Measurements from ENCODE around the gene CLDND2. TPM values are rescaled to one million over a fixed set of nuclear protein-coding genes. Genes with fewer than 3 reads are reported as not detected.
A peak's percentile ranks its signal among the peaks of the same experiment; 100 is the strongest.

The CLDND2 gene
- polyA plus RNA-seq, 2 donors: 0.37 to 0.39 TPM

DNA sequence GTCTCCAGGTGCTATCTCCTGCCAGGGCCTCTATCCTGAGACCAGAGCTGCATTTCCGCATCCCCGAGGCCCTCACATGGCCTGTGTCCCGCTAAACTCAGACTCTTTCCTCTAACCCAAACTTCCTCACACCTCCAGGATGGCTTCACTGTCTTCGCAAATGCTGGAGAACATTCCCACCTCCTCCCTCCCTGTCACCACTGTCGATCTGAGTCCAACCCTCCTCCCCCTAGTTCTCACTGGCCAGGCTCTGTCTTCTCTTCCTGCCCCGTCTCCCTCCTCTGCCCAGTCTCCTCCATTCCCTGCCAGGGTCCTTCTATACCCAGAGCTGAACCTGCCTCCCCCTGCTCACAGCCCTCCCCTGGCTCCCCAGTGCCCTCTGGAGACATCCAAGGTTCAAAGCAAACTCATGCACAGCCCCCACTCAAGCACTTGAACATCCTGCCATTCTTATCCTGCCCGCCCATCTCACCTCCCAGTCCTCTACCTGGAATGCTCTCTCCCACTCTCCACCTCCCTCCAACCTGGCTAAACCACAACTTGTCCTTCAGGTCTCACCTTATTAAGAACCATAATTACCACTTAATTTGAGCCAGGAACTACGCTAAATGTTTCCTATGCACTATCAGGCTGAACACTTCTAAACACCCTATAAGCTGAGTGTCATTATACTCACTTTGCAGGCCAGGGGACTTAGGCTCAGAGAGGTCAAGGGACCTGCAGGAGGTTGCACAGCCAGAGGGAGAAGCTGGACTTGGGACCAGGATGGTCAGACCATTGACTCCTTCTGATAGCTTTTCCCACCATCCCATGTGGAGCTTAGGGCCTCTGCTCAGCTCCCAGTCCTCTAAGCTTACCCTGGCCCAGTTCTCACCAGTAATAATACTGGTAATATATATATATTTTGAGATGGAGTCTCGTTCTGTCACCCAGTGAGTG, 25.9 kb downstream of the CLDND2 start:
- Histone ChIP-seq H3K36me3 (ENCODE audit: control insufficient read depth in 2 of 2, insufficient read depth in 2 of 2, low read length in 1 of 2) (peaks cover 0 to 11% of the 10 kb centered on the region in 2 donors), H3K27ac (ENCODE audit: low read depth in 2 of 2, low read length in 1 of 2) (peak overlapping the region; percentile 50 to 88), H3K4me1 (ENCODE audit: control insufficient read depth in 2 of 2, insufficient read depth in 2 of 2, low read length in 1 of 2) (peaks cover 6 to 11% of the 10 kb centered on the region in 2 donors), H3K9me3 (ENCODE audit: control insufficient read depth in 2 of 2, insufficient read depth in 1 of 2, low read depth in 1 of 2, low read length in 1 of 2) (no peaks in the 10 kb centered on the region), H3K27me3 (ENCODE audit: control insufficient read depth in 1 of 2, insufficient read depth in 2 of 2, low read length in 2 of 2) (no peaks in the 10 kb centered on the region), H3K4me3 (ENCODE audit: low read depth in 1 of 2, low read length in 2 of 2) (no peak overlapping the region)
- 48 to 54% methylated on average over 9 of the region's 9 CpGs for WGBS, 2 donors

GRCh38 chr19:51341976-51342580, 26.7 kb downstream of the CLDND2 start, which contains the start of gene VSIG10L:
Gene VSIG10L, minus strand, starts transcription at chr19:51342139. Its CDS starts 15 bp downstream, at chr19:51342124.
- peak within 1 kb of the TSS; percentile 53 to 55 for H3K4me3 ChIP-seq (ENCODE audit: low read depth in 1 of 2, low read length in 2 of 2)
- 41 to 44% methylated on average over 3 of the region's 3 CpGs for WGBS, 2 donors
- peaks cover 9 to 13% of the 10 kb centered on the region in 2 donors for H3K4me1 ChIP-seq (ENCODE audit: control insufficient read depth in 2 of 2, insufficient read depth in 2 of 2, low read length in 1 of 2)
- no peaks in the 10 kb centered on the region for H3K27me3 ChIP-seq (ENCODE audit: control insufficient read depth in 1 of 2, insufficient read depth in 2 of 2, low read length in 2 of 2)
- H3K36me3 ChIP-seq (ENCODE audit: control insufficient read depth in 2 of 2, insufficient read depth in 2 of 2, low read length in 1 of 2): peaks cover 0 to 12% of the 10 kb centered on the region in 2 donors
- H3K9me3 ChIP-seq (ENCODE audit: control insufficient read depth in 2 of 2, insufficient read depth in 1 of 2, low read depth in 1 of 2, low read length in 1 of 2): no peaks in the 10 kb centered on the region
- H3K27ac ChIP-seq (ENCODE audit: low read depth in 2 of 2, low read length in 1 of 2): peak within 1 kb of the TSS; percentile 50 to 88

DNA sequence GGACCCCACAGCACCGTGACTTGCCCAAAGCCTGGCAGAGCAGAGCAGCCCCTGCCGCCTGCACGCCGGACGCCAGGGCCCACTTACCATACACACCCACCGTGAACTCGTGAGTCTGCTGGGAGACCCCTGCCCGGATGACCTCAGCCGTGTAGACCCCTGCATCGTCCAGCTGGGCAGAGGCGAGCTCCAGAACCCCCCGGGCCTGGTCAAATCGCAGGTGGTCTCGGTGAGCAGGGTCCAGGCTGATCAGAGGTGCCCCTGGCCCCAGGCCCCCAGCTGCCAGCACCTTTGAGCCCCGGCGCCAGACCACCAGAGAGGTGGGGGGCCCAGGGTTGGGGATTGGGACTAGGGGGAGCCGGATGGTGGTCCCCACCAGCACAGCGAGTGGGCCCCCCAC, 27.7 kb downstream of the CLDND2 start:
- H3K27me3 ChIP-seq (ENCODE audit: control insufficient read depth in 1 of 2, insufficient read depth in 2 of 2, low read length in 2 of 2): no peaks in the 10 kb centered on the region
- peak overlapping the region; percentile 50 to 88 for H3K27ac ChIP-seq (ENCODE audit: low read depth in 2 of 2, low read length in 1 of 2)
- H3K4me1 ChIP-seq (ENCODE audit: control insufficient read depth in 2 of 2, insufficient read depth in 2 of 2, low read length in 1 of 2): peaks cover 10 to 13% of the 10 kb centered on the region in 2 donors
- WGBS, 2 donors: 92% methylated on average over 18 of the region's 18 CpGs
- no peaks in the 10 kb centered on the region for H3K9me3 ChIP-seq (ENCODE audit: control insufficient read depth in 2 of 2, insufficient read depth in 1 of 2, low read depth in 1 of 2, low read length in 1 of 2)
- peaks cover 0 to 6% of the 10 kb centered on the region in 2 donors for H3K36me3 ChIP-seq (ENCODE audit: control insufficient read depth in 2 of 2, insufficient read depth in 2 of 2, low read length in 1 of 2)
- peak overlapping the region; percentile 53 to 55 for H3K4me3 ChIP-seq (ENCODE audit: low read depth in 1 of 2, low read length in 2 of 2)

DNA sequence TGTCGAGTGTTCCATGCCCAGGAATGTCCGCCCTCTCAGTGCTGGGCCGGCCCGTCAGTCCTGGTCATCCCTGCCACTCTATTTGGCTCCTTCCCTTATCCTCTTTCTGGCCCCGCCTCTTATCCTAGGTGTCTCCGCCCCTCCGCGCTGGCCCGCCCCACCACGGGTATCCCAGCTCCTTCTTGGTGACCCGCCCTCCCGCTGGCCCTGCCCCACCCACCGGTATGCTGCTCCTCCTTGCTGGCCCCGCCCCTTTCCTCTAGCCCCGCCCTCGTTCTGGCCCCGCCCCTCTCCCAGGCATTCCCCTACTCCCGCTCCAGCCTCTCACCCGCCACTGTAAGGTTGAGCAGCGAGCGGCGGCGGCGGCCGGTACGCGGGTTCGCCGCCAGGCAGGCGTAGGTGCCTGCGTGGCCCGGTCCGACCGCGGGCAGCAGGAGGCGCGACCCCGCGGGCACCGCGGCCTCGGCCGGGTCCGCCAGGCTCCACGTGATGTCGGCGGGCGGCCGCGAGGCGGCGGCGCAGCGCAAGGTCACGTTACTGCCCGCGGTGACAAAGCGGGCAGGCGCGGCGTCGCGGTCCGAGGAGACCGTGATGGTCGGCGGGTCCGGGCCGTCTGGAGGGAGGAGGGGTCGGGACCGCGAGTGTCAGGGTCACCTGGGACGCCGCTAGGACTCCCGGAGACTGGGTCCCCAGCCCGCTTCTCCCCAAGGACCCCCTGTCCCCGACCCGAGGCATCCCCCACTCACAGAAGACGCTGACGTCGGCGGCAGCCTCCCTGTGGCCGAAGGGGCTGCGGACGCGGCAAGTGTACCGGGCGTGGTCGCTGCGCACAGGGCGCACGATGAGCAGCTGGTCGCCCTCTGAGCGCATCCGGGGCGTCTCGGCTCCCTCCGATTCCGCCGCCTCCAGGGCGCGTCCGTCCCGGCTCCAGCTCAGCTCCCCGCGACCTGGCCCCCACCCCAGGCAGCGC, 28.8 kb downstream of the CLDND2 start:
- Histone ChIP-seq H3K27ac (ENCODE audit: low read depth in 2 of 2, low read length in 1 of 2) (peak overlapping the region; percentile 71 to 88), H3K36me3 (ENCODE audit: control insufficient read depth in 2 of 2, insufficient read depth in 2 of 2, low read length in 1 of 2) (peaks cover 0 to 5% of the 10 kb centered on the region in 2 donors), H3K27me3 (ENCODE audit: control insufficient read depth in 1 of 2, insufficient read depth in 2 of 2, low read length in 2 of 2) (no peaks in the 10 kb centered on the region), H3K9me3 (ENCODE audit: control insufficient read depth in 2 of 2, insufficient read depth in 1 of 2, low read depth in 1 of 2, low read length in 1 of 2) (no peaks in the 10 kb centered on the region), H3K4me3 (ENCODE audit: low read depth in 1 of 2, low read length in 2 of 2) (peak overlapping the region; percentile 53 to 64), H3K4me1 (ENCODE audit: control insufficient read depth in 2 of 2, insufficient read depth in 2 of 2, low read length in 1 of 2) (peaks cover 10 to 13% of the 10 kb centered on the region in 2 donors)
- 1 to 2% methylated on average over 97 to 107 of the region's 107 CpGs for WGBS, 2 donors

GRCh38 chr19:51339313-51339686, 29.5 kb downstream of the CLDND2 start:
- Histone ChIP-seq H3K4me1 (ENCODE audit: control insufficient read depth in 2 of 2, insufficient read depth in 2 of 2, low read length in 1 of 2) (peaks cover 10 to 13% of the 10 kb centered on the region in 2 donors), H3K27me3 (ENCODE audit: control insufficient read depth in 1 of 2, insufficient read depth in 2 of 2, low read length in 2 of 2) (no peaks in the 10 kb centered on the region)
- 1% methylated on average over 10 of the region's 10 CpGs for WGBS, 2 donors

GRCh38 chr19:51338563-51339312, 30.1 kb downstream of the CLDND2 start:
- Histone ChIP-seq H3K9me3 (ENCODE audit: control insufficient read depth in 2 of 2, insufficient read depth in 1 of 2, low read depth in 1 of 2, low read length in 1 of 2) (no peaks in the 10 kb centered on the region), H3K4me1 (ENCODE audit: control insufficient read depth in 2 of 2, insufficient read depth in 2 of 2, low read length in 1 of 2) (peaks cover 10 to 13% of the 10 kb centered on the region in 2 donors), H3K4me3 (ENCODE audit: low read depth in 1 of 2, low read length in 2 of 2) (peak overlapping the region; percentile 53 to 64), H3K36me3 (ENCODE audit: control insufficient read depth in 2 of 2, insufficient read depth in 2 of 2, low read length in 1 of 2) (peaks cover 0 to 9% of the 10 kb centered on the region in 2 donors), H3K27me3 (ENCODE audit: control insufficient read depth in 1 of 2, insufficient read depth in 2 of 2, low read length in 2 of 2) (no peaks in the 10 kb centered on the region), H3K27ac (ENCODE audit: low read depth in 2 of 2, low read length in 1 of 2) (peak overlapping the region; percentile 64 to 79)
- WGBS, 2 donors: 4 to 5% methylated on average over 41 to 43 of the region's 43 CpGs

More at GRCh38 chr19:51339313-51339686, 29.5 kb downstream of the CLDND2 start:
- H3K27ac ChIP-seq (ENCODE audit: low read depth in 2 of 2, low read length in 1 of 2): peak overlapping the region; percentile 64 to 79
- no peaks in the 10 kb centered on the region for H3K9me3 ChIP-seq (ENCODE audit: control insufficient read depth in 2 of 2, insufficient read depth in 1 of 2, low read depth in 1 of 2, low read length in 1 of 2)
- H3K36me3 ChIP-seq (ENCODE audit: control insufficient read depth in 2 of 2, insufficient read depth in 2 of 2, low read length in 1 of 2): peaks cover 0 to 5% of the 10 kb centered on the region in 2 donors
- H3K4me3 ChIP-seq (ENCODE audit: low read depth in 1 of 2, low read length in 2 of 2): peak overlapping the region; percentile 53 to 64

DNA sequence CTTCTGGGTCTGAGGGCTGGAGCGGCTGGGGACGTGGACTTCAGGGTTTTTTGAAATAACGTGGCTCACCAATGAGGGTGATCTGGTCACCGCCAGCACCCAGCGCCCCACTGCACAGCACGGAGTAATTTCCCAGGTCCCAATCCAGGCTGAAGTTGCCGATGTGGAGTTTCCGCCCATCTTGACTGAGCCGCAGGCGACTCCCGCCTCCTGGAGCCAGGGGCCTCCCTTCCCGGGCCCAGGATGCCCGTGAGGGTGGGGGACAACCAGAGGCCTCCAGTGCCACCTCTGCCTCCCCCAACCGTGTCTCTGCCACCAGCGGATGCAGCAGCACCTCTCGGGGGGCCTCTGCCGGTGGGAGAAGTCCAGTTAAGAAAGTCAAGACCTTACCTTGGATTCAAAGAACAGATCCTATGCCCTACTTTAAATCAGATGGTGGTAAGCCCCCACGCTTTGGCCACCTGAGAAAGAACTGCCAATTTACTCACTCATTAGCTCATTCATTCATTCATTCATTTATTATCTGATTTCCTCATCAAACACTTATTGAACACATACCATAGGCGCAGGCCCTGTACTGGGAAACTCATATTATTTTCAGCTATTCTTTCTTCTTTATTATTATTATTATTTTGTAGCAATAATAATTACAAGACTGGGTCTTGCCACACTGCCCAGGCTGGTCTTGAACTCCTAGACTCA, 30.8 kb downstream of the CLDND2 start:
- H3K36me3 ChIP-seq (ENCODE audit: control insufficient read depth in 2 of 2, insufficient read depth in 2 of 2, low read length in 1 of 2): peaks cover 0 to 10% of the 10 kb centered on the region in 2 donors
- WGBS, 2 donors: 82 to 85% methylated on average over 17 to 19 of the region's 19 CpGs
- H3K4me3 ChIP-seq (ENCODE audit: low read depth in 1 of 2, low read length in 2 of 2): peak overlapping the region in 1 of 2 donors; percentile 53
- H3K9me3 ChIP-seq (ENCODE audit: control insufficient read depth in 2 of 2, insufficient read depth in 1 of 2, low read depth in 1 of 2, low read length in 1 of 2): no peaks in the 10 kb centered on the region
- no peaks in the 10 kb centered on the region for H3K27me3 ChIP-seq (ENCODE audit: control insufficient read depth in 1 of 2, insufficient read depth in 2 of 2, low read length in 2 of 2)
- H3K27ac ChIP-seq (ENCODE audit: low read depth in 2 of 2, low read length in 1 of 2): no peak overlapping the region
- peaks cover 7 to 13% of the 10 kb centered on the region in 2 donors for H3K4me1 ChIP-seq (ENCODE audit: control insufficient read depth in 2 of 2, insufficient read depth in 2 of 2, low read length in 1 of 2)

GRCh38 chr19:51337141-51337860, 31.5 kb downstream of the CLDND2 start:
- Histone ChIP-seq H3K27ac (ENCODE audit: low read depth in 2 of 2, low read length in 1 of 2) (no peak overlapping the region), H3K4me1 (ENCODE audit: control insufficient read depth in 2 of 2, insufficient read depth in 2 of 2, low read length in 1 of 2) (peaks cover 7 to 9% of the 10 kb centered on the region in 2 donors), H3K9me3 (ENCODE audit: control insufficient read depth in 2 of 2, insufficient read depth in 1 of 2, low read depth in 1 of 2, low read length in 1 of 2) (peaks cover 0 to under 1% of the 10 kb centered on the region in 2 donors), H3K36me3 (ENCODE audit: control insufficient read depth in 2 of 2, insufficient read depth in 2 of 2, low read length in 1 of 2) (peaks cover 0 to 12% of the 10 kb centered on the region in 2 donors), H3K27me3 (ENCODE audit: control insufficient read depth in 1 of 2, insufficient read depth in 2 of 2, low read length in 2 of 2) (no peaks in the 10 kb centered on the region), H3K4me3 (ENCODE audit: low read depth in 1 of 2, low read length in 2 of 2) (no peak overlapping the region)
- 92% methylated on average over 13 of the region's 13 CpGs for WGBS, 2 donors

All from esophagus (tissue), 2 donors.